NCI-H1105 treated with DMSO at 0.1 percent for 48 hours (cell line): ENCODE measurements around the gene CST1.
"Not testable (repeated sequence)": the region's sequence is repeated elsewhere in the genome, so short reads cannot be mapped to it uniquely, and the experiment has no call there.

Source experiments
- DNase-seq: peaks from one replicate; lab custom pipeline; 2025; lab: John Stamatoyannopoulos, UW

The CST1 gene

DNA sequence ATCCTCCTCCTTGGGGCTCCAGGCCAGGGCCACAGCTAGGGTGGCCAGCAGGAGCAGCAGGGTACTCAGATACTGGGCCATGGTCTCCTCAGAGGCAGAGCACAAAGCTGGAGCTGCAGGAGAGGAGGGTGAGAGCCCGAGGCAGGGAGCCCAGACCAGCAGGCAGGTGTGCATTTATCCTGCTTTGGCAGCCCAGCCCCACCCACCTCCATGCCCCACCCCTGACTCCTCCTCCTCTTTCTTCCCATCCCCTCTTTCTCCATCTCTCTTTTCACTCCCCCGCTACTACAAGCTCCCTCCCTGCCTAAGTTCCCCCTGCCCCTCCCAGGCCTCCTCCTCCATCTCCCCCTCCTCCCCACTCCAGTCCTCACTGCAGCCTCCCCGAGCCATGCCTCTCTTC, at the start of gene CST1:
Gene CST1, minus strand, starts transcription at position 150 of the 400 bp plus-strand sequence. Its CDS starts 69 bp downstream, at position 81.
- not testable (repeated sequence) for DNase-seq

- peak; percentile 8 for DNase-seq
Measured at GRCh38 chr20:23799216-23799847, 48.6 kb upstream of the CST1 start.

DNA sequence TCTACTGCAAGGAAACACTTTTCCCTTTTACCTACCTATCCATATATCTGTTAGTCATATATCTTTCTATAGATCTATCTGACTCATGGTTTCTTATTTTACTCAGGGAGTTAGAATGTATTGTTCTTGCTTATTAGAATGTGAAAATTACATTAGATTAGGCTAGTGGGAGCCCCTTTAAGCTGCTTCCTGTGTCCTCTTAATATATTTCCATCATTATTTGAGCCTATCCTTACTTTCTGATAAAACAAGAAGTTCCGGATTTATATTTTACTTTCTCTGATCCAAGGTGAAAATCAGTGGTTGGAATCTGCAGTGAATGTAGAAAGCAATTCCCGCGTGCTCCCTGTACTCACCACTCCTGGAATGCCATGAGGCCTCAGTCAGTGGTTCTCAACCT, 44.8 kb upstream of the CST1 start:
- no peak for DNase-seq

DNA sequence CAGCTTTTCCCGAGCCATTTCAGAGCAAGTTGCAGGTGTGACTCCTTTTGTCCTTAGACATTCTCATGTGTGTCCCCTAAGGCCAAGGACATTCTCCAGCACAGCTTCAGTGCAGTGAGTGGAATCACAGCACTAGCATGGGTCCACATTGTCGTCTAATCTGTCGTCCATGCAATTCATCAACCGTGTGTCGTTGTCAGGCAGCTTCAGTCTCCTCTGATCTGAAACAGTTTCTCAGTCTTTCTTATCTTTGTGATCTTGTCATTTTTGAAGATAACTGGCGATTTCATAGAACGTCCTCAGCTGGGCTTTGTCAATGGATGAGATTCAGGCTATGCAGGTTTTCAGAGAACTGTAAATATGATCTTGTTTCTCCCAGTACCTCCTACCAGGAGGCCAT, 44.1 kb upstream of the CST1 start:
- no peak for DNase-seq

DNA sequence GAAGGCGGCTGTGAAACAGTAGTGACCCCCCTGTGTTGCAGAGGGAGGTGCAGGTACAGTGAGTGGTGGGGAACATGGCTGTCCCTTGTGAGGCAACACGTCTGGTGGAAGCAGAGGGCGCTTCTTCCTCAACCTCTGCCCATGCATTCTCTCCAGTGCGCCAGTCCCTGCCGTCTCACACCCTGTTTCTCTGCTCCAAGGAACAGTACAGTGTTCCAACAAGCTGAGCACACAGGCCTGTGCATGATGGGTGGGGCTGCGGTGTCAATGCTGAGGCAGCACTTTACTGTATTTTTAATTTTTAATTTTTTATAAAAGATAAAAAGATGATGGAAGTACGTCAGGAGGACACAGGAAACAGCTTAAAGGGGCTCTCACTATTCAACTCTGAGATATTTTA, 43.3 kb upstream of the CST1 start:
- no peak for DNase-seq

- no peak for DNase-seq
Measured at GRCh38 chr20:23783447-23783846, 32.7 kb upstream of the CST1 start.

GRCh38 chr20:23782366-23782983, 31.7 kb upstream of the CST1 start:
- DNase-seq, result no peak

GRCh38 chr20:23778676-23779075, 27.9 kb upstream of the CST1 start:
- not testable (repeated sequence) for DNase-seq

- not testable (repeated sequence) for DNase-seq
Measured at GRCh38 chr20:23777380-23777779, 26.6 kb upstream of the CST1 start.

DNA sequence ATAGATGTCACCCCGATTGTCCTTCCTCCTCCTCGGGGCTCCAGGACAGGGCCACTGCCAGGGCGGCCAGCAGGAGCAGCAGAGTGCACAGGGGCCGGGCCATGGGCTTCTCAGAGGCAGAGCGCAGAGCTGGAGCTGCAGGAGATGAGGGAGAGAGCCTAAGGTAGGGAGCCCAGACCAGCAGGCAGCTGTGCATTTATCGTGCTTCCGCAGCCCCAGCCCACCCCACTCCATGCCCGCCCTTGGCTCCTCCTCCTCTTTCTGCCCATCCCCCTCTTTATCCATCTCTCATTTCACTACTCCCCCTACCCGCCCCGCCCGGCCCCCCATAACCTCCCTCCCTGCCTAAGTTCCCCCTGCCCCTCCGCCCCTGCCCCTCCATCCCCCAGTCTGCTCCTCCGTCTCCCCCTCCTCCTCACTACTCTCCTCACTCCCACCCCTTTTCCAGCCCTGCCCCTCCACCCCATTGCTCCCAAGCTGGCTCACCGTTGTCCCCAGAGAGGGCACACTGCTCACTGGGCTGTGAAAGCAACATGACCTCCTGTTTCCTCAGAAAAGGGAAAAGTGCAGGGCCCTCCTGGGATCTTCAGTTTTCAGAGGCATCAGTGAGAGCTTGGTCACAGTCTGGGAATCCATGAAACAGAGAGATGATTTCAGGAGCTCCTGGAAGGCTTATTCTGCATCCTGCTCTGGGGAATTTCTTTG, 25.5 kb upstream of the CST1 start:
- no peak for DNase-seq

- no peak for DNase-seq
Measured at GRCh38 chr20:23774081-23774480, 23.3 kb upstream of the CST1 start.

- no peak for DNase-seq
Measured at GRCh38 chr20:23773579-23773978, 22.8 kb upstream of the CST1 start.

DNA sequence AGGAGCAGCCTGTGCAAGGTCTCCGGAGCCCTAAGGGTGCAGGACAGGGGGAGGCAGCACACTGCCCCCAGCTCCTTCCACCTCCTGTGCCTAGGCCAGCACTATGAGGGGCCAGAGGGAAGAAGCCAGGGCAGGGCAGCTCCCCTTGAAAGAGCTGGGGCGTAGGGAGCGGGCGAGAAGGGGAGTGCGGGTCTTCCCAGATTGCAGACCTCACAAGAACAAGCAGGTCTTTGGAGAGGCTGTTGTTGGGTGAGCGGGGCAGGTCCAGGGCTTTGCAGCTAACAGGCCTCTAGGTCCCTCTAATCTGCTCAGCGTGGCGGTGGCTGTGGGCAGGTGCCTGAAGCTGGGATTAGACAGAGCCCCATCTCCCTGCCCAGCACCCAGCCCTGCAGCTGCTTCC, 22.4 kb upstream of the CST1 start:
- no peak for DNase-seq

DNA sequence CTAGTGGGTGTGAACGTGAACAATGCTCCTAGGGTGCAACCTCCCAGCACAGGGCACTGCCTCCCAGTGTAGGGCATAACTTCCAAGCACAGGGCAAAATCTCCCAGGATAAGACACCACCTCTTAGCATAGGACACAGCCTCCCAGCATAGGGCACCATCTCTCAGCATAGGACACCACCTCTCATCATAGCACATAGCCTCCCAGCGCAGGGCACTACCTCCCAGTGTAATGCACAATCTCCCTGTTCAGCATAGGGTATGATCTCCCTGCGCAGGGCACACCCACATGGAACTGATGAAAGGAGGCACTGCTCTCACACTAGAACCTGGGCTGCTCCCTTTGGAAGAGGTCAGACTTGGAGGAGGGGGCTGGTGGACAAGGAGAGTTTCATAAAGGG, 21.3 kb upstream of the CST1 start:
- no peak for DNase-seq

- no peak for DNase-seq
Measured at GRCh38 chr20:23770384-23770783, 19.6 kb upstream of the CST1 start.

- DNase-seq, result not testable (repeated sequence)
Measured at GRCh38 chr20:23768520-23768919, 17.8 kb upstream of the CST1 start.

DNA sequence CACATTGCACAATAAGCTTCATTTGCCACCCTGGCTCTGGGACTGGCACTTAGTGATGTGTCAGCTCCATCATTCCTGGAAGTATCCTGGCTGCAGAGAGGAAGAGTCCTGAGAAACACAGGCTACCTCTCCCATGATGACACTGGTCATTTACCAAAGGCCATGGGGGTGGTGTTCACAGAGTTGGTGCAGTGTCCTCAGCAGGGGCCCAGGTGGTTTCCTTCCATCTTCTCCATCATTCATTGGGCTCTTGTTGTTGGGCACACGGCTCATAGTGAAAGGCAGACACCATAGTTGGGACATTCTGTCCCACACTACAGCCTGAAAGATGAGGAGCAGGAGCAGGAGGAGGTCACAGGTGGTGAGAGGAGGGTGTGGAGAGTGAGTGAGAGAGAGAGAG, 15.8 kb upstream of the CST1 start:
- DNase-seq, result no peak

- no peak for DNase-seq
Measured at GRCh38 chr20:23765578-23765977, 14.8 kb upstream of the CST1 start.

DNA sequence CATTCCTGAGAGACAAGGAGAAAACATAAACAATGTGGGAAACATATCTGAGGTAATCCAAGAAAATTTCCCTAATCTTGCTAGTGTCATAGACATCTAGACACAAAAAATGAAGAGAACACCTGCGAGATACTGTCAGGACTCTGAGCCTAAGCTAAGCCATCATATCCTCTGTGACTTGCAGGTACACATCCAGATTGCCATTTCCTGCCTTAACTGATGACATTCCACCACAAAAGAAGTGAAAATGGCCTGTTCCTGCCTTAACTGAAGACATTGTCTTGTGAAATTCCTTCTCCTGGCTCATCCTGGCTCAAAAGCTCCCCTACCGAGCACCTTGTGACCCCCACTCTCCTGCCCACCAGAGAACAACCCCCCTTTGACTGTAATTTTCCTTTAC, 13.9 kb upstream of the CST1 start:
- not testable (repeated sequence) for DNase-seq

- no peak for DNase-seq
Measured at GRCh38 chr20:23763345-23763744, 12.6 kb upstream of the CST1 start.

- no peak for DNase-seq
Measured at GRCh38 chr20:23759306-23759940, 8.7 kb upstream of the CST1 start.

- not testable (repeated sequence) for DNase-seq
Measured at GRCh38 chr20:23756792-23757191, 6.1 kb upstream of the CST1 start.

DNA sequence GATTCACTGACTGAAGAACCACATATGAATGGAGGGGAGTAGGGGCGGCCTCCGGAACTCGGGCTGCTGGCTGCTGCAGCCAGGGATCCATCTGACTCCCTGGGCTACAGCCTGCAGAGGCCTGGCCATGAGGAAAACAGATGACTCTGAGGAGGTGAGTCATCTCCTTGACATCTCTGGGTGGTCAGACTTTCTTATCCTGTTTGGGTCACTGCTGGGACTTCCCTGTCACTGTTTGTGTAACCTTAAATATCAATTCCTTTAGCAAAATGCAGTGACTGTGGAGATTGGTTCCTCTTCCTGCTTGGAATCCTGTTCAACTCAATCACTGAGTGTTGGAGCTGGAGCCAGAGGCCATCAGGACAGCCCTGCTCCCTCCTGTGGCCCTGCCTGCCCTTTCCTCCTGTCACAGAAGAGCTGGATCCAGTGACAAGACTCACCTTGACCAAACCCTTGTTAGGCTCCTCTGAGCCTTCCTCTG, 4.4 kb upstream of the CST1 start:
- DNase-seq, result not testable (repeated sequence)
